ENCODE measurements around the gene PPP1R1C. TPM values are rescaled to one million over a fixed set of nuclear protein-coding genes. Genes with fewer than 3 reads are reported as not detected.

The PPP1R1C gene
- total and polyA plus RNA-seq, 2 of the 13 experiments (the other 11 are each of a cell fraction or from before 2014, with no cell fraction given): 1.5 to 3.5 TPM

- Histone ChIP-seq H3K27me3 (ENCODE audit: control insufficient read depth in 1 of 2, insufficient read depth in 2 of 2, low read length in 2 of 2) (no peaks in the 10 kb centered on the region), H3K36me3 (replicated peaks in 1 of 2; ENCODE audit: control insufficient read depth in 1 of 2, insufficient read depth in 2 of 2, low read length in 2 of 2) (no peaks in the 10 kb centered on the region), H3K9me3 (ENCODE audit: low read length) (no peaks in the 10 kb centered on the region), H4K20me1 (ENCODE audit: insufficient read depth, low read length) (no peaks in the 10 kb centered on the region), H3K4me3 (replicated peaks in 1 of 3; ENCODE audit: insufficient read depth in 1 of 3, low read depth in 2 of 3, low read length in 3 of 3) (peak overlapping the region; percentile 4 to 26 (median 25); a peak in 3 of 6 replicates), H3K79me2 (ENCODE audit: insufficient read depth, low read length) (no peaks in the 10 kb centered on the region), H2AFZ (ENCODE audit: low read length) (peak overlapping the region; percentile 7), H3K9ac (ENCODE audit: insufficient read depth, low read depth, low read length) (peak overlapping the region; percentile 17), H3K4me2 (ENCODE audit: low read depth, low read length) (peak overlapping the region; percentile 69), H3K27ac (ENCODE audit: extremely low read length, insufficient read depth, low read length) (peak overlapping the region; percentile 66), H3K4me1 (ENCODE audit: insufficient read depth, low read length) (peaks cover 45% of the 10 kb centered on the region)
- CTCF ChIA-PET (ENCODE audit: low intra/inter-chr PET ratio, low total read pairs): no interaction called here
- FAIRE-seq (peak; percentile 46), DNase-seq (ENCODE audit: low spot score) (peak; percentile 81), ATAC-seq (peak; percentile 97)
- POLR2A ChIA-PET: interaction anchor here (1.2 kb wide), 1 partner anchor 15 kb away, joined by 3 read pairs; no protein-coding TSS in a partner anchor
- in situ Hi-C loops (cut with HindIII; ENCODE audit: extremely low pct_ligation_motif_present, low pct_unique_long_range_greater_than_20kb) (no loop called here), intact Hi-C loops (cut with micrococcal nuclease; ENCODE audit: unreplicated experiment) (loop anchor here (1.0 to 2.0 kb wide), 2 partner anchors 10 to 40 kb away; no protein-coding TSS in a partner anchor)
- 26% methylated on average over 5 of the region's 5 CpGs for WGBS (ENCODE audit: low lambda C conversion rate)
- BruUV-seq (replicated peaks): no TSS peak
- TF ChIP-seq TGIF2 (CRISPR knock-in tag; IDR thresholded peaks at IDR 0.05) (0 out of 2 replicates have a peak, but pooled peaks have one; percentile 32), U2AF2 (IDR thresholded peaks at IDR 0.05; ENCODE audit: low read depth, low read length) (no peak), HBP1 (CRISPR knock-in tag; IDR thresholded peaks at IDR 0.05; ENCODE audit: low read depth) (0 out of 2 replicates have a peak, but pooled peaks have one; percentile 34), TCF7 (IDR thresholded peaks at IDR 0.05; ENCODE audit: low read depth) (peak; percentile 52), ETV5 (CRISPR knock-in tag; IDR thresholded peaks at IDR 0.05; ENCODE audit: borderline replicate concordance) (peak; percentile 51; the same call in 1 of the 2 replicates), IKZF5 (CRISPR knock-in tag; IDR thresholded peaks at IDR 0.05) (0 out of 2 replicates have a peak, but pooled peaks have one; percentile 16), BCL6 (CRISPR knock-in tag; IDR thresholded peaks at IDR 0.05) (0 out of 2 replicates have a peak, but pooled peaks have one; percentile 12), SOX13 (IDR thresholded peaks at IDR 0.05) (no peak), SOX13 (CRISPR knock-in tag; conservative IDR thresholded peaks at IDR 0.05 in 1 of 2, IDR thresholded peaks at IDR 0.05 in 1 of 2) (peak in 1 of 2 experiments; percentile 84; a peak in 1 of 4 replicates), ZNF503 (CRISPR knock-in tag; IDR thresholded peaks at IDR 0.05) (no peak), HOMEZ (CRISPR knock-in tag; IDR thresholded peaks at IDR 0.05; ENCODE audit: low read depth) (peak; percentile 71; the same call in 1 of the 2 replicates), NFIC (IDR thresholded peaks at IDR 0.05; ENCODE audit: low read length) (peak; percentile 74), NFYC (CRISPR knock-in tag; IDR thresholded peaks at IDR 0.05) (no peak), LCORL (IDR thresholded peaks at IDR 0.05) (0 out of 2 replicates have a peak, but pooled peaks have one; percentile 32), LCORL (CRISPR knock-in tag; IDR thresholded peaks at IDR 0.05) (0 out of 2 replicates have a peak, but pooled peaks have one; percentile 28), THAP11 (CRISPR knock-in tag; IDR thresholded peaks at IDR 0.05) (peak; percentile 47), GATAD2A (CRISPR knock-in tag; IDR thresholded peaks at IDR 0.05) (peak; percentile 78), ASH2L (IDR thresholded peaks at IDR 0.05; ENCODE audit: insufficient read length, low read depth, low read length) (peak; percentile 77), FOXO1 (CRISPR knock-in tag; IDR thresholded peaks at IDR 0.05) (0 out of 2 replicates have a peak, but pooled peaks have one; percentile 22)
Measured at GRCh38 chr2:181944164-181944913, 41.3 kb upstream of the PPP1R1C start.
